ENCODE results near the gene NCK1.

NCK1 gene

DNA sequence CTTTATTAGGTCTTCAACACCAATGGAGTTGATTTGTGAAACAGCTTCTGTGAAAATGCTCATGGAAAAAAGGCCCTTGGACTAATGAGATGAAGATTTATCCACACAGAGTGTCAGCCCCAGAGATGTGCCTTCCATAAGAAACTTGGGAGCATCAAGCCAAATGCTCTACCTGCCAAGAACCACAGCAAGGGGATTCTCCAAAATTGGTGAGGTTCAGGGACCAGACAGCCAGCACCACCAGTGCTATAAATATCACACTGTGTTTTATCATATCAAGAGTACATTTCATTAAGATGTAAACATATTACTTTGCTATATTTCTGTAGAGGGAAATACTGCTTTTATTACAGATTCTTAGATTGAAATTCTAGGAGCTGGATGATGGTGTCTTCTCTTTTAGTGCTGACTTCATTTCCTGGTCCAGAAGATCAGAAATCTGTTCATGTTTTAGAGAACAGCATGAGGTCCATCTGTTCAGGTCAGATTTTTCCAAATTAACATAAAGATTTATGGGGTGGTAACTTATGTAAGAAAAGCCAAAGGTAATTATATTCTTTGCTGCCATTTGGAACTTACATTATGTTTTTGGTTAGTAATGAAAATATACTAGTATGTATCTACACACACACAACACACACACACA lies 25.4 kb upstream of the NCK1 start:
- TF ChIP-seq ZFP3 (CRISPR knock-in tag; IDR thresholded peaks at IDR 0.05) (no peak), ZC3H10 (CRISPR knock-in tag; IDR thresholded peaks at IDR 0.05) (no peak), ESRRG (CRISPR knock-in tag; IDR thresholded peaks at IDR 0.05) (no peak), BACH2 (CRISPR knock-in tag; IDR thresholded peaks at IDR 0.05; ENCODE audit: borderline replicate concordance) (no peak), TCF4 (CRISPR knock-in tag; IDR thresholded peaks at IDR 0.05; ENCODE audit: borderline replicate concordance) (no peak), GLIS3 (CRISPR knock-in tag; IDR thresholded peaks at IDR 0.05) (no peak)
- TF ChIP-seq, protein P1, sequence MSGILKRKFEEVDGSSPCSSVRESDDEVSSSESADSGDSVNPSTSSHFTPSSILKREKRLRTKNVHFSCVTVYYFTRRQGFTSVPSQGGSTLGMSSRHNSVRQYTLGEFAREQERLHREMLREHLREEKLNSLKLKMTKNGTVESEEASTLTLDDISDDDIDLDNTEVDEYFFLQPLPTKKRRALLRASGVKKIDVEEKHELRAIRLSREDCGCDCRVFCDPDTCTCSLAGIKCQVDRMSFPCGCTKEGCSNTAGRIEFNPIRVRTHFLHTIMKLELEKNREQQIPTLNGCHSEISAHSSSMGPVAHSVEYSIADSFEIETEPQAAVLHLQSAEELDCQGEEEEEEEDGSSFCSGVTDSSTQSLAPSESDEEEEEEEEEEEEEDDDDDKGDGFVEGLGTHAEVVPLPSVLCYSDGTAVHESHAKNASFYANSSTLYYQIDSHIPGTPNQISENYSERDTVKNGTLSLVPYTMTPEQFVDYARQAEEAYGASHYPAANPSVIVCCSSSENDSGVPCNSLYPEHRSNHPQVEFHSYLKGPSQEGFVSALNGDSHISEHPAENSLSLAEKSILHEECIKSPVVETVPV (CRISPR knock-in tag; IDR thresholded peaks at IDR 0.05): no peak
- TF ChIP-seq, protein P2, sequence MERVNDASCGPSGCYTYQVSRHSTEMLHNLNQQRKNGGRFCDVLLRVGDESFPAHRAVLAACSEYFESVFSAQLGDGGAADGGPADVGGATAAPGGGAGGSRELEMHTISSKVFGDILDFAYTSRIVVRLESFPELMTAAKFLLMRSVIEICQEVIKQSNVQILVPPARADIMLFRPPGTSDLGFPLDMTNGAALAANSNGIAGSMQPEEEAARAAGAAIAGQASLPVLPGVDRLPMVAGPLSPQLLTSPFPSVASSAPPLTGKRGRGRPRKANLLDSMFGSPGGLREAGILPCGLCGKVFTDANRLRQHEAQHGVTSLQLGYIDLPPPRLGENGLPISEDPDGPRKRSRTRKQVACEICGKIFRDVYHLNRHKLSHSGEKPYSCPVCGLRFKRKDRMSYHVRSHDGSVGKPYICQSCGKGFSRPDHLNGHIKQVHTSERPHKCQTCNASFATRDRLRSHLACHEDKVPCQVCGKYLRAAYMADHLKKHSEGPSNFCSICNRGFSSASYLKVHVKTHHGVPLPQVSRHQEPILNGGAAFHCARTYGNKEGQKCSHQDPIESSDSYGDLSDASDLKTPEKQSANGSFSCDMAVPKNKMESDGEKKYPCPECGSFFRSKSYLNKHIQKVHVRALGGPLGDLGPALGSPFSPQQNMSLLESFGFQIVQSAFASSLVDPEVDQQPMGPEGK (CRISPR knock-in tag; IDR thresholded peaks at IDR 0.05; ENCODE audit: borderline replicate concordance): no peak
- TF ChIP-seq, protein P3, sequence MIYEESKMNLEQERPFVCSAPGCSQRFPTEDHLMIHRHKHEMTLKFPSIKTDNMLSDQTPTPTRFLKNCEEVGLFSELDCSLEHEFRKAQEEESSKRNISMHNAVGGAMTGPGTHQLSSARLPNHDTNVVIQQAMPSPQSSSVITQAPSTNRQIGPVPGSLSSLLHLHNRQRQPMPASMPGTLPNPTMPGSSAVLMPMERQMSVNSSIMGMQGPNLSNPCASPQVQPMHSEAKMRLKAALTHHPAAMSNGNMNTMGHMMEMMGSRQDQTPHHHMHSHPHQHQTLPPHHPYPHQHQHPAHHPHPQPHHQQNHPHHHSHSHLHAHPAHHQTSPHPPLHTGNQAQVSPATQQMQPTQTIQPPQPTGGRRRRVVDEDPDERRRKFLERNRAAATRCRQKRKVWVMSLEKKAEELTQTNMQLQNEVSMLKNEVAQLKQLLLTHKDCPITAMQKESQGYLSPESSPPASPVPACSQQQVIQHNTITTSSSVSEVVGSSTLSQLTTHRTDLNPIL (CRISPR knock-in tag; IDR thresholded peaks at IDR 0.05; ENCODE audit: low read depth): no peak
- ATAC-seq: no peak

DNA sequence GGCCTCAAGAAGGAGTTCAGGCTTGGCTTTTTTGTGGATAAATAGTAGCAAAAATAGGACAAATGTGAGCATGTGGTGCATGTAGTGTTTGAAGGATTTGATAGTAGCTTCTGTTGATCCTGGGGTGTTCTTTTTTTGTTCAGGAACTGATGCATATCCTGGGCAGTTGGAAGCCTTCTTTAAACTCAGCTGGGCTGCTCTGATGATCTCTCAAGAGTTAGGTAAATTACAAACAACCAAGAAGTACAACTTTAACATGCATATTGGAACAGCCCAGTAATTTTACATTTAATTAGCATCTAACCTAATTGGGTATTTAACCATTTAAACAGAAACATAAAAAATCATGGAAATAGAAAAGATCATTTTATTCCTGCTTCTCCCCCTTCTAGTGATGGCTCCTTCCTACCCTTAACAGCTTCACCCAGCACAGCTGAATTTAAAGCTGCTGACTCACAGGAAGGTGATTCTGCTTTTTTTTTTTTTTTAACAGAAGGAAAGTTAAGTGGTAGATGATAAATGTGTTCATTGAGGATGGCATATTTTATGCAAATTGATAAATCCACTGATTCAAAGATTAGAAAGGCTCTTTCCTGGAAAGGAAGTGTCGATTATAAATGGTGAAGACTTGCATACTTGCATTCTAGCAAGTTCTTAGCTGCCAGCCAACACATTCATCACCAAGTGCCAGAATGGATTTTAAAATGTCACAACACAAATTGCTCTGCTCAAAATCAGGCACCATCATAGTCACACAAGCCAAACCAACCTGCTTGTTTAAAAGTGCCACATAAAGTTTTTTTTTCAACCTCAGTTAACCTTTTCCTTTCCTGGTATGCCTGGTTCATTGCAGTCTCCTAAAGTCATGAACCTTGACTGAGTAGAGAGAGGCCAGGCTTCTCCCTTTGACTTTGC lies 23.1 kb upstream of the NCK1 start:
- TF ChIP-seq ISL1 (CRISPR knock-in tag; IDR thresholded peaks at IDR 0.05): peak; percentile 50; the same call in 1 of the 2 replicates
- TF ChIP-seq ZFP3 (CRISPR knock-in tag; IDR thresholded peaks at IDR 0.05): no peak
- ATAC-seq: peak; percentile 84

DNA sequence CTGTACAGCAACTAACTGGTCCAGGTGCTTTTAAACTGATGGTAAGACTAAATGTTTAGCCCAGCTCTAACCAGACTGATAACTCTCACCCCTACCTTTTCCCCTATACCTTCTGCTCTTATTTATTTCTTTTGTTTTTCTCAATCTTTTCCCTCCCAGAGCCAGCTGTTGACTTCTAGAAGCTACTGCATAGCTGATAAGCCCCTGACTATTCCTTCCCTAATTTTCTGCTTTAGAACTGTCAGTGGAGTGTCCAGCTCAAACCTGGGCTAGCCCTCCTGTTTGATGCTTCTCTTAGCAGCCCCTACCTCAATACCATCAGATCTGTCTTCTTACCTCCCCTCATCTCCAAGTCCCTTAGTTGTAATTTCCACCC lies 22.5 kb upstream of the NCK1 start:
- TF ChIP-seq CSDC2 (CRISPR knock-in tag; IDR thresholded peaks at IDR 0.05): no peak
- TF ChIP-seq, protein P4, sequence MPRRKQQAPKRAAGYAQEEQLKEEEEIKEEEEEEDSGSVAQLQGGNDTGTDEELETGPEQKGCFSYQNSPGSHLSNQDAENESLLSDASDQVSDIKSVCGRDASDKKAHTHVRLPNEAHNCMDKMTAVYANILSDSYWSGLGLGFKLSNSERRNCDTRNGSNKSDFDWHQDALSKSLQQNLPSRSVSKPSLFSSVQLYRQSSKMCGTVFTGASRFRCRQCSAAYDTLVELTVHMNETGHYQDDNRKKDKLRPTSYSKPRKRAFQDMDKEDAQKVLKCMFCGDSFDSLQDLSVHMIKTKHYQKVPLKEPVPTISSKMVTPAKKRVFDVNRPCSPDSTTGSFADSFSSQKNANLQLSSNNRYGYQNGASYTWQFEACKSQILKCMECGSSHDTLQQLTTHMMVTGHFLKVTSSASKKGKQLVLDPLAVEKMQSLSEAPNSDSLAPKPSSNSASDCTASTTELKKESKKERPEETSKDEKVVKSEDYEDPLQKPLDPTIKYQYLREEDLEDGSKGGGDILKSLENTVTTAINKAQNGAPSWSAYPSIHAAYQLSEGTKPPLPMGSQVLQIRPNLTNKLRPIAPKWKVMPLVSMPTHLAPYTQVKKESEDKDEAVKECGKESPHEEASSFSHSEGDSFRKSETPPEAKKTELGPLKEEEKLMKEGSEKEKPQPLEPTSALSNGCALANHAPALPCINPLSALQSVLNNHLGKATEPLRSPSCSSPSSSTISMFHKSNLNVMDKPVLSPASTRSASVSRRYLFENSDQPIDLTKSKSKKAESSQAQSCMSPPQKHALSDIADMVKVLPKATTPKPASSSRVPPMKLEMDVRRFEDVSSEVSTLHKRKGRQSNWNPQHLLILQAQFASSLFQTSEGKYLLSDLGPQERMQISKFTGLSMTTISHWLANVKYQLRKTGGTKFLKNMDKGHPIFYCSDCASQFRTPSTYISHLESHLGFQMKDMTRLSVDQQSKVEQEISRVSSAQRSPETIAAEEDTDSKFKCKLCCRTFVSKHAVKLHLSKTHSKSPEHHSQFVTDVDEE (CRISPR knock-in tag; IDR thresholded peaks at IDR 0.05): no peak
- ATAC-seq: no peak; the same call in 2 of the 3 replicates

DNA sequence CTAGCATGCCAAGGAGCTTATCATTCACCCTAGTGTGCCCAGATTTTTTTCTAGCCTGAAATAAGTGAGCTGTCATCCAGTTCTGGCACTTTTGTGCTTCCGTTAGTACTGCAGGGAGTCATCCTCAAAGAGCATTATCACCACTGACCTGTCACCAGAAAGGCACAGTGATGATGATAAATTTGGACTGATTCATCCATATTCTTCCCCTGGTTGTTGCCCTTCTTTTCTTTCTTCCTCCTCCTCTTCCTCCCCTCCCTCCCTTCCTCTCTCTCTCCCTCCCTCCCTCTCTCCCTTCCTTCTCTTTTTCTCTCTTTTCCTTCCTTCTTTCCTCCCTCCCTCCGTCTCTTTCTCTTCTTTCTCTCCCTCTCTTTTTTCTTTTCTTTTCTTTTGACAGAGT lies 21.8 kb upstream of the NCK1 start:
- no peak for ATAC-seq
- TF ChIP-seq SNAI2 (CRISPR knock-in tag; IDR thresholded peaks at IDR 0.05): no peak
- no peak for TF ChIP-seq TCF4 (CRISPR knock-in tag; IDR thresholded peaks at IDR 0.05; ENCODE audit: borderline replicate concordance)
- TF ChIP-seq OSR1 (CRISPR knock-in tag; IDR thresholded peaks at IDR 0.05): no peak
- TF ChIP-seq, protein P4 (CRISPR knock-in tag; IDR thresholded peaks at IDR 0.05): no peak
- TF ChIP-seq RARB (CRISPR knock-in tag; IDR thresholded peaks at IDR 0.05): no peak
- TF ChIP-seq ARNTL (CRISPR knock-in tag; IDR thresholded peaks at IDR 0.05; ENCODE audit: borderline replicate concordance, low read depth): no peak
- TF ChIP-seq ESRRG (CRISPR knock-in tag; IDR thresholded peaks at IDR 0.05): no peak
- TF ChIP-seq, protein P2 (CRISPR knock-in tag; IDR thresholded peaks at IDR 0.05; ENCODE audit: borderline replicate concordance): no peak
- no peak for TF ChIP-seq ZFP3 (CRISPR knock-in tag; IDR thresholded peaks at IDR 0.05)
- TF ChIP-seq PPARA (CRISPR knock-in tag; IDR thresholded peaks at IDR 0.05; ENCODE audit: borderline replicate concordance): no peak
- TF ChIP-seq TOX (CRISPR knock-in tag; IDR thresholded peaks at IDR 0.05; ENCODE audit: borderline replicate concordance): no peak
- TF ChIP-seq ZNF70 (CRISPR knock-in tag; IDR thresholded peaks at IDR 0.05): no peak
- TF ChIP-seq, protein P5, sequence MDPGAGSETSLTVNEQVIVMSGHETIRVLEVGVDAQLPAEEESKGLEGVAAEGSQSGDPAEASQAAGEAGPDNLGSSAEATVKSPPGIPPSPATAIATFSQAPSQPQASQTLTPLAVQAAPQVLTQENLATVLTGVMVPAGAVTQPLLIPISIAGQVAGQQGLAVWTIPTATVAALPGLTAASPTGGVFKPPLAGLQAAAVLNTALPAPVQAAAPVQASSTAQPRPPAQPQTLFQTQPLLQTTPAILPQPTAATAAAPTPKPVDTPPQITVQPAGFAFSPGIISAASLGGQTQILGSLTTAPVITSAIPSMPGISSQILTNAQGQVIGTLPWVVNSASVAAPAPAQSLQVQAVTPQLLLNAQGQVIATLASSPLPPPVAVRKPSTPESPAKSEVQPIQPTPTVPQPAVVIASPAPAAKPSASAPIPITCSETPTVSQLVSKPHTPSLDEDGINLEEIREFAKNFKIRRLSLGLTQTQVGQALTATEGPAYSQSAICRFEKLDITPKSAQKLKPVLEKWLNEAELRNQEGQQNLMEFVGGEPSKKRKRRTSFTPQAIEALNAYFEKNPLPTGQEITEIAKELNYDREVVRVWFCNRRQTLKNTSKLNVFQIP (CRISPR knock-in tag; IDR thresholded peaks at IDR 0.05; ENCODE audit: borderline replicate concordance, low read depth): no peak
- TF ChIP-seq ZC3H10 (CRISPR knock-in tag; IDR thresholded peaks at IDR 0.05): no peak
